ENCODE results near the gene NFKBIZ.

DNA sequence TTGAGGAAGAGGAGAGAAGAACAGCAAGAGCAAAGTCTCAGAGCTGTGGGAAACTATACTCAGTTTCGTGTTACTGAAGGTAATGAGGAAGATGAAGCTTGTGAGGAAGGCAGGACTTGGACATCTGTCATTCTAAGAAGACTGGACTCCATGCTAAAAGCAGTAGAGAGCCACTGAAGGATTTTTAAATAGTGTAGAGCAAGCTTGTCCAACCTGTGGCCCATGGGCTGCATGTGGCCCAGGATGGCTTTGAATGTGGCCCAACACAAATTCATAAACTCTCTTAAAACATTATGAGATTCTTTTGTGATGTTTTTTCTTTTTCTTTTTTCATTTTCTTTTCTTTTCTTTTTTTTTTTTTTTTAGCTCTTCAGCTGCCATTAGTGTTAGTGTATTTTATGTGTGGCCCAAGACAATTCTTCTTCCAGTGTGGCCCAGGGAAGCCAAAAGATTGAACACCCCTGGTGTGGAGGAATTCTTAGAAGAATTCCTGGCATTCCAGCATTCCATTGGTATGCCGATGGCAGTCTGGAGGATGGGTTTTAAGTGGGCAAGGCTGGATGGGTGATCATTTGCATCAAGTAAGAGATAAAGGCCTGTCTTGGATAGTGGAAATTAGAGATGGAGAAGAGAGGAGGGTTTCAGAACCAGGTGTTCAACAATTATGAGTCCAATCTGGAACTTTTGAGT lies 6.9 kb upstream of the NFKBIZ start:
- TF ChIP-seq, protein P1, sequence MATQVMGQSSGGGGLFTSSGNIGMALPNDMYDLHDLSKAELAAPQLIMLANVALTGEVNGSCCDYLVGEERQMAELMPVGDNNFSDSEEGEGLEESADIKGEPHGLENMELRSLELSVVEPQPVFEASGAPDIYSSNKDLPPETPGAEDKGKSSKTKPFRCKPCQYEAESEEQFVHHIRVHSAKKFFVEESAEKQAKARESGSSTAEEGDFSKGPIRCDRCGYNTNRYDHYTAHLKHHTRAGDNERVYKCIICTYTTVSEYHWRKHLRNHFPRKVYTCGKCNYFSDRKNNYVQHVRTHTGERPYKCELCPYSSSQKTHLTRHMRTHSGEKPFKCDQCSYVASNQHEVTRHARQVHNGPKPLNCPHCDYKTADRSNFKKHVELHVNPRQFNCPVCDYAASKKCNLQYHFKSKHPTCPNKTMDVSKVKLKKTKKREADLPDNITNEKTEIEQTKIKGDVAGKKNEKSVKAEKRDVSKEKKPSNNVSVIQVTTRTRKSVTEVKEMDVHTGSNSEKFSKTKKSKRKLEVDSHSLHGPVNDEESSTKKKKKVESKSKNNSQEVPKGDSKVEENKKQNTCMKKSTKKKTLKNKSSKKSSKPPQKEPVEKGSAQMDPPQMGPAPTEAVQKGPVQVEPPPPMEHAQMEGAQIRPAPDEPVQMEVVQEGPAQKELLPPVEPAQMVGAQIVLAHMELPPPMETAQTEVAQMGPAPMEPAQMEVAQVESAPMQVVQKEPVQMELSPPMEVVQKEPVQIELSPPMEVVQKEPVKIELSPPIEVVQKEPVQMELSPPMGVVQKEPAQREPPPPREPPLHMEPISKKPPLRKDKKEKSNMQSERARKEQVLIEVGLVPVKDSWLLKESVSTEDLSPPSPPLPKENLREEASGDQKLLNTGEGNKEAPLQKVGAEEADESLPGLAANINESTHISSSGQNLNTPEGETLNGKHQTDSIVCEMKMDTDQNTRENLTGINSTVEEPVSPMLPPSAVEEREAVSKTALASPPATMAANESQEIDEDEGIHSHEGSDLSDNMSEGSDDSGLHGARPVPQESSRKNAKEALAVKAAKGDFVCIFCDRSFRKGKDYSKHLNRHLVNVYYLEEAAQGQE (IDR thresholded peaks at IDR 0.05; ENCODE audit: low read depth, low read length): no peak
- TF ChIP-seq, protein P2, sequence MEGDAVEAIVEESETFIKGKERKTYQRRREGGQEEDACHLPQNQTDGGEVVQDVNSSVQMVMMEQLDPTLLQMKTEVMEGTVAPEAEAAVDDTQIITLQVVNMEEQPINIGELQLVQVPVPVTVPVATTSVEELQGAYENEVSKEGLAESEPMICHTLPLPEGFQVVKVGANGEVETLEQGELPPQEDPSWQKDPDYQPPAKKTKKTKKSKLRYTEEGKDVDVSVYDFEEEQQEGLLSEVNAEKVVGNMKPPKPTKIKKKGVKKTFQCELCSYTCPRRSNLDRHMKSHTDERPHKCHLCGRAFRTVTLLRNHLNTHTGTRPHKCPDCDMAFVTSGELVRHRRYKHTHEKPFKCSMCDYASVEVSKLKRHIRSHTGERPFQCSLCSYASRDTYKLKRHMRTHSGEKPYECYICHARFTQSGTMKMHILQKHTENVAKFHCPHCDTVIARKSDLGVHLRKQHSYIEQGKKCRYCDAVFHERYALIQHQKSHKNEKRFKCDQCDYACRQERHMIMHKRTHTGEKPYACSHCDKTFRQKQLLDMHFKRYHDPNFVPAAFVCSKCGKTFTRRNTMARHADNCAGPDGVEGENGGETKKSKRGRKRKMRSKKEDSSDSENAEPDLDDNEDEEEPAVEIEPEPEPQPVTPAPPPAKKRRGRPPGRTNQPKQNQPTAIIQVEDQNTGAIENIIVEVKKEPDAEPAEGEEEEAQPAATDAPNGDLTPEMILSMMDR (IDR thresholded peaks at IDR 0.05): no peak
- no peak for TF ChIP-seq POLR2AphosphoS5 (IDR thresholded peaks at IDR 0.05; ENCODE audit: low read depth, low read length)
- no peak for TF ChIP-seq NRF1 (IDR thresholded peaks at IDR 0.05; ENCODE audit: low read depth, low read length)
- no peak for TF ChIP-seq RAD21 (IDR thresholded peaks at IDR 0.05; ENCODE audit: low read length)
- no peak for TF ChIP-seq YY1 (IDR thresholded peaks at IDR 0.05; ENCODE audit: low read depth)
- TF ChIP-seq EP300 (IDR thresholded peaks at IDR 0.05; ENCODE audit: borderline replicate concordance in 1 of 2, low read depth in 1 of 2, low read length in 1 of 2): no peak
- TF ChIP-seq FOSL2 (IDR thresholded peaks at IDR 0.05; ENCODE audit: borderline replicate concordance, low read depth): no peak
- no peak for TF ChIP-seq SIN3A (IDR thresholded peaks at IDR 0.05; ENCODE audit: borderline replicate concordance, low read depth, low read length)
- no peak for TF ChIP-seq SMC3 (IDR thresholded peaks at IDR 0.05; ENCODE audit: low read depth, low read length)
- TF ChIP-seq, protein P3, sequence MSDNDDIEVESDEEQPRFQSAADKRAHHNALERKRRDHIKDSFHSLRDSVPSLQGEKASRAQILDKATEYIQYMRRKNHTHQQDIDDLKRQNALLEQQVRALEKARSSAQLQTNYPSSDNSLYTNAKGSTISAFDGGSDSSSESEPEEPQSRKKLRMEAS (IDR thresholded peaks at IDR 0.05; ENCODE audit: low read depth): no peak
- TF ChIP-seq RFX5 (IDR thresholded peaks at IDR 0.05; ENCODE audit: low read length): no peak

All from SK-N-SH (cell line).